ENCODE measurements around the gene AMOT. TPM values are rescaled to one million over a fixed set of nuclear protein-coding genes. Genes with fewer than 3 reads are reported as not detected.

Gene AMOT
- total RNA-seq, 4 donors from 2014 or later: 3.4 to 19.4 (median 7.4) TPM

DNA sequence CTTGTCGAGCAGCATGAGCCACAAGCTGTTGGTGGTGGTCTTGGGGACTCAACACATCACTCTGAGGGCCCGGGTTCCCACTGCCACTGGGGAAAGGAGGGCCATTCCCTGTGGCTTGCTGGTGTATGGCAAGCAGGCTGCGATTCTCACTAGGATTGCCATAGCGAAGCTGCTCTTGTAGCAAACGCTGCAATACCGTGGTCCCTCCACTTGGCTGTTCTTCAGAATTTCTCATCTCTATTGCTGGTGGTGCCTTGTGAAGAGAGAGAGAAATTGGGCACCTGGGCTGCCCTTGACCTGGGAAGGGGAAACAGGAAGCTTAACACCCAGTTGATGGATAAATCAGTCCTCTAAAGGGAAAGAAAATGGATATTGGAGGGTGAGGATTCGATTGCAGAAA lies 17.7 kb downstream of the AMOT start:
- Histone ChIP-seq H3K27me3 (no peaks in the 10 kb centered on the region), H3K27ac (no peak overlapping the region), H3K9me3 (no peaks in the 10 kb centered on the region), H3K4me1 (peaks cover 0 to 24% (median 3%) of the 10 kb centered on the region in 4 donors), H3K4me3 (no peak overlapping the region), H3K36me3 (no peaks in the 10 kb centered on the region)
- intact Hi-C loops (cut with DNase I; ENCODE audit: low total_unique reads): no loop called here
- 71% methylated on average over 7 of the region's 7 CpGs; no CpG with 5 or more reads in 1 of the 2 donors for WGBS, 2 donors (ENCODE audit: low coverage in 1 of 2)
- in situ Hi-C loops (cut with MboI; ENCODE audit: low pct_ligation_motif_present in 1 of 4, low pct_unique_long_range_greater_than_20kb in 1 of 4, low sequenced_read_pairs in 3 of 4): no loop called here
- no peak for DNase-seq
- no peak for TF ChIP-seq POLR2AphosphoS5 (IDR thresholded peaks at IDR 0.05)
- TF ChIP-seq CTCF (IDR thresholded peaks at IDR 0.05): no peak
- no peak for TF ChIP-seq EP300 (IDR thresholded peaks at IDR 0.05; ENCODE audit: low read depth)
- TF ChIP-seq POLR2A (IDR thresholded peaks at IDR 0.05): no peak

GRCh38 chrX:112820364-112821268 lies 20.0 kb downstream of the AMOT start:
- no peaks in the 10 kb centered on the region for H3K36me3 ChIP-seq
- peaks cover 0 to 24% (median 3%) of the 10 kb centered on the region in 4 donors for H3K4me1 ChIP-seq
- WGBS, 2 donors (ENCODE audit: low coverage in 1 of 2): 59% methylated on average over 3 of the region's 3 CpGs; no CpG with 5 or more reads in 1 of the 2 donors
- no peaks in the 10 kb centered on the region for H3K9me3 ChIP-seq
- peak overlapping the region in 3 of 4 donors; percentile 32 to 53 (median 34) for H3K27ac ChIP-seq
- no peak overlapping the region for H3K4me3 ChIP-seq
- no peak for DNase-seq
- intact Hi-C loops (cut with DNase I; ENCODE audit: low total_unique reads): no loop called here
- H3K27me3 ChIP-seq: no peaks in the 10 kb centered on the region
- TF ChIP-seq POLR2A (IDR thresholded peaks at IDR 0.05) (no peak), CTCF (IDR thresholded peaks at IDR 0.05) (no peak), POLR2AphosphoS5 (IDR thresholded peaks at IDR 0.05) (no peak), EP300 (IDR thresholded peaks at IDR 0.05; ENCODE audit: low read depth) (no peak)
- in situ Hi-C loops (cut with MboI; ENCODE audit: low pct_ligation_motif_present in 1 of 4, low pct_unique_long_range_greater_than_20kb in 1 of 4, low sequenced_read_pairs in 3 of 4): no loop called here

- peaks cover 0 to 24% (median 3%) of the 10 kb centered on the region in 4 donors for H3K4me1 ChIP-seq
- no peak overlapping the region for H3K4me3 ChIP-seq
- 42% methylated on average over 1 of the region's 1 CpG; no CpG with 5 or more reads in 1 of the 2 donors for WGBS, 2 donors (ENCODE audit: low coverage in 1 of 2)
- peak overlapping the region; percentile 9 to 53 (median 18) for H3K27ac ChIP-seq
- H3K9me3 ChIP-seq: no peaks in the 10 kb centered on the region
- in situ Hi-C loops (cut with MboI; ENCODE audit: low pct_ligation_motif_present in 1 of 4, low pct_unique_long_range_greater_than_20kb in 1 of 4, low sequenced_read_pairs in 3 of 4): no loop called here
- H3K36me3 ChIP-seq: no peaks in the 10 kb centered on the region
- intact Hi-C loops (cut with DNase I; ENCODE audit: low total_unique reads): no loop called here
- no peak for DNase-seq
- TF ChIP-seq POLR2A (IDR thresholded peaks at IDR 0.05): no peak
- no peaks in the 10 kb centered on the region for H3K27me3 ChIP-seq
These were observed 20.8 kb downstream of the AMOT start for GRCh38 chrX:112819813-112820212.

GRCh38 chrX:112819008-112819640 lies 21.5 kb downstream of the AMOT start:
- intact Hi-C loops (cut with DNase I; ENCODE audit: low total_unique reads): no loop called here
- Histone ChIP-seq H3K27me3 (no peaks in the 10 kb centered on the region), H3K36me3 (no peaks in the 10 kb centered on the region), H3K9me3 (no peaks in the 10 kb centered on the region), H3K27ac (peak overlapping the region in 3 of 4 donors; percentile 14 to 53 (median 23)), H3K4me1 (peaks cover 0 to 24% (median 3%) of the 10 kb centered on the region in 4 donors), H3K4me3 (no peak overlapping the region)
- in situ Hi-C loops (cut with MboI; ENCODE audit: low pct_ligation_motif_present in 1 of 4, low pct_unique_long_range_greater_than_20kb in 1 of 4, low sequenced_read_pairs in 3 of 4): no loop called here
- WGBS, 2 donors (ENCODE audit: low coverage in 1 of 2): 37% methylated on average over 2 of the region's 2 CpGs; no CpG with 5 or more reads in 1 of the 2 donors
- no peak for TF ChIP-seq EP300 (IDR thresholded peaks at IDR 0.05; ENCODE audit: low read depth)
- TF ChIP-seq POLR2A (IDR thresholded peaks at IDR 0.05): no peak
- TF ChIP-seq CTCF (IDR thresholded peaks at IDR 0.05): no peak
- TF ChIP-seq POLR2AphosphoS5 (IDR thresholded peaks at IDR 0.05): no peak
- no peak for DNase-seq
